HepG2 (cell line): ENCODE data around the gene OAF. TPM values are rescaled to one million over a fixed set of nuclear protein-coding genes. Genes with fewer than 3 reads are reported as not detected.

Experiments
- ISL2 ChIP-seq: sonication (generic); formaldehyde crosslinking; IDR thresholded peaks from 2 replicates; pipeline ENCODE4 v1.5.0; 2020; ENCODE audit warnings: missing genetic modification reagents
- MED1 ChIP-seq: sonication (generic); formaldehyde crosslinking; IDR thresholded peaks from 2 replicates; pipeline ENCODE4 v1.4.0; 2020; ENCODE audit warnings: missing genetic modification reagents
- MED13 ChIP-seq: sonication (generic); formaldehyde crosslinking; IDR thresholded peaks from 2 replicates; pipeline ENCODE4 v1.5.0; 2020; ENCODE audit warnings: missing genetic modification reagents
- MTA1 ChIP-seq: sonication (generic); formaldehyde crosslinking; IDR thresholded peaks from 2 replicates; pipeline ENCODE4 v1.4.0; 2020; ENCODE audit warnings: missing genetic modification reagents, mild to moderate bottlenecking, borderline replicate concordance
- POLR2G ChIP-seq: fragments of 200-400 bp; formaldehyde crosslinking; IDR thresholded peaks from 2 replicates; pipeline ENCODE4 v1.6.1; 2018; ENCODE audit warnings: mild to moderate bottlenecking, low read depth, low read length, moderate library complexity
- RCOR2 ChIP-seq: IDR thresholded peaks from 2 replicates; pipeline ENCODE4 v1.6.1; 2016; ENCODE audit warnings: missing biosample characterization, missing genetic modification reagents
- SIN3A ChIP-seq: IDR thresholded peaks from 2 replicates; pipeline ENCODE4 v1.6.1; 2011; ENCODE audit warnings: low read depth, mild to moderate bottlenecking, control low read depth, low read length, borderline replicate concordance
- TBX2 ChIP-seq: sonication (generic); formaldehyde crosslinking; IDR thresholded peaks from 2 replicates; pipeline ENCODE4 v1.5.0; 2020; ENCODE audit warnings: missing genetic modification reagents, mild to moderate bottlenecking, borderline replicate concordance
- THAP11 ChIP-seq: IDR thresholded peaks from 2 replicates; pipeline ENCODE4 v1.6.1; 2016; ENCODE audit warnings: missing biosample characterization, missing genetic modification reagents
- TSC22D2 ChIP-seq: sonication (generic); formaldehyde crosslinking; IDR thresholded peaks from 2 replicates; pipeline ENCODE4 v1.5.1; 2020; ENCODE audit warnings: missing genetic modification reagents, mild to moderate bottlenecking, borderline replicate concordance
- ZEB1 ChIP-seq: IDR thresholded peaks from 2 replicates; pipeline ENCODE4 v1.6.1; 2012; ENCODE audit warnings: mild to moderate bottlenecking, low read depth, inconsistent platforms; ENCODE audit not compliant: insufficient replicate concordance
- ZNF441 ChIP-seq: sonication (generic); formaldehyde crosslinking; IDR thresholded peaks from 2 replicates; pipeline ENCODE4 v1.7.0; 2021; ENCODE audit warnings: missing genetic modification reagents, borderline replicate concordance
- ZNF569 ChIP-seq: sonication (generic); formaldehyde crosslinking; IDR thresholded peaks from 2 replicates; pipeline ENCODE4 v1.5.0; 2020; ENCODE audit warnings: mild to moderate bottlenecking, missing genetic modification reagents, moderate library complexity, borderline replicate concordance
- ZNF614 ChIP-seq: IDR thresholded peaks from 2 replicates; pipeline ENCODE4 v1.6.1; 2018; ENCODE audit warnings: missing biosample characterization, missing genetic modification reagents, inconsistent platforms, borderline replicate concordance
- ZNF879 ChIP-seq: sonication (generic); formaldehyde crosslinking; IDR thresholded peaks from 2 replicates; pipeline ENCODE4 v1.8.1; 2023; ENCODE audit warnings: missing genetic modification reagents
- ZSCAN20 ChIP-seq: sonication (generic); formaldehyde crosslinking; IDR thresholded peaks from 2 replicates; pipeline ENCODE4 v1.4.0; 2020; ENCODE audit warnings: missing genetic modification reagents, mild to moderate bottlenecking, borderline replicate concordance
- polyA plus RNA-seq, 8 experiments: library from polyadenylated mRNA; depleted of rRNA in 3 of 8; stranded (reverse) in 7 of 8; unstranded in 1 of 8; fragments of >200 nt; fragmentation: Illumina TruSeq in 4 of 8; extraction: Trizol in 4 of 8; gene quantifications; 2 replicates each; pipeline versions ENCODE4 v1.2.1 to v1.2.3, GENCODE V29; 2011 to 2016; ENCODE audit warnings: low read depth in 4 of 8, missing spikeins in 1 of 8, mixed read lengths in 1 of 8; ENCODE audit not compliant: insufficient read depth in 1 of 8
- total RNA-seq, 5 experiments: library from RNA; depleted of rRNA; stranded (reverse); fragments of >200 nt; fragmentation: Illumina TruSeq; extraction: Trizol; gene quantifications; 2 replicates each; pipeline ENCODE4 v1.2.3, GENCODE V29; 2016; ENCODE audit warnings: low read depth in 1 of 5
- TF ChIP-seq, protein P1 (sequence below): sonication (generic); formaldehyde crosslinking; IDR thresholded peaks from 2 replicates; pipeline ENCODE4 v1.9.0; 2022; ENCODE audit warnings: low read depth, missing genetic modification reagents
- TF ChIP-seq, protein P2 (sequence below): sonication (generic); formaldehyde crosslinking; IDR thresholded peaks from 2 replicates; pipeline ENCODE4 v1.4.0; 2020; ENCODE audit warnings: missing genetic modification reagents, borderline replicate concordance
- TF ChIP-seq, protein P3 (sequence below): sonication (generic); formaldehyde crosslinking; IDR thresholded peaks from 2 replicates; pipeline ENCODE4 v1.4.0; 2020; ENCODE audit warnings: missing genetic modification reagents, mild to moderate bottlenecking, borderline replicate concordance
- TF ChIP-seq, protein P4 (sequence below): sonication (generic); formaldehyde crosslinking; IDR thresholded peaks from 2 replicates; pipeline ENCODE4 v1.4.0; 2020; ENCODE audit warnings: missing genetic modification reagents
- TF ChIP-seq, protein P5 (sequence below): sonication (generic); formaldehyde crosslinking; IDR thresholded peaks from 2 replicates; pipeline ENCODE4 v1.5.0; 2020; ENCODE audit warnings: mild to moderate bottlenecking, missing genetic modification reagents

OAF gene
- total and polyA plus RNA-seq, 2 of the 13 experiments (the other 11 are each of a cell fraction or from before 2014, with no cell fraction given): 63.7 to 94.6 TPM

DNA sequence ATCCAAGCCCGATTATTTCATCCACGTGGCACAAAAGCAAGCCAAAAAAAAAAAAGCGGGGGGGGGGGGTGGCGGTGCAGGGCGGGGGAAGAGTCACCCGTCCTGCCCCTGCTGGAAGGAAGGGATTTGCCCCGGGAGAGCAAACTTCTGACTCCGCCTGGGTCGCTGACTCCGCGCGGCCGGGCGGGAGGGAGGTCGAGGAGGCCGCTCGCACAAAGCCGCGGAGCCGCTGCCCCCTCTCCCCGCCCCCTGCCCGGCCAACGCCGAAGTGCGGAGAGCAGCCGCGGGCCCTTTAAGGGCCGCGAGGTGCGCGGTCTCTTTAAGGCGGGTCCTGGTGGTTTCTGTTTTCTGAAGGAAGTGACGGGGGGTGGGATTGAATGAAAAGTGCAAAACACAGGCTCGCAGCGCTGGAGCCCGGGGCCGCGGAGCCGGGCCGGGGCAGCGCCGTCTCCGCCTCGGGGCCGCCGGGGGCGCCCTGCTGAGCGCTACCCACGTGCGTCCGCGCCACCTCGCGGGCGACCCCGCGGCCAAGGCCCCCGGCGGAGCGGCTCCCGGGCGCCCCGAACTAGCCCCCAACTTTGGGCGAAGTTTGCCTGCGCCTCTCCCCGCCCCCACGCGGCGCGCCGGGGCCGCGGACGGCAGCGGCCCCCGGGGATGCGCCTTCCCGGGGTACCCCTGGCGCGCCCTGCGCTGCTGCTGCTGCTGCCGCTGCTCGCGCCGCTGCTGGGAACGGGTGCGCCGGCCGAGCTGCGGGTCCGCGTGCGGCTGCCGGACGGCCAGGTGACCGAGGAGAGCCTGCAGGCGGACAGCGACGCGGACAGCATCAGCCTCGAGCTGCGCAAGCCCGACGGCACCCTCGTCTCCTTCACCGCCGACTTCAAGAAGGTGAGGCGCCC, at the start of gene OAF (continued):
- TF ChIP-seq ZNF614 (CRISPR knock-in tag) (peak; percentile 24; the same call in 1 of the 2 replicates), ZNF441 (peak; percentile 96), TSC22D2 (CRISPR knock-in tag) (no peak), MED13 (CRISPR knock-in tag) (0 out of 2 replicates have a peak, but pooled peaks have one; percentile 64), ZEB1 (peak; percentile 48), ZNF569 (CRISPR knock-in tag) (no peak), THAP11 (CRISPR knock-in tag) (0 out of 2 replicates have a peak, but pooled peaks have one; percentile 25), ZNF879 (CRISPR knock-in tag) (no peak), MED1 (CRISPR knock-in tag) (peak; percentile 28; the same call in 1 of the 2 replicates), MTA1 (CRISPR knock-in tag) (no peak), RCOR2 (CRISPR knock-in tag) (0 out of 2 replicates have a peak, but pooled peaks have one; percentile 33), POLR2G (peak; percentile 75), TBX2 (CRISPR knock-in tag) (peak; percentile 60), SIN3A (0 out of 2 replicates have a peak, but pooled peaks have one; percentile 64), ISL2 (peak; percentile 30; the same call in 1 of the 2 replicates), ZSCAN20 (CRISPR knock-in tag) (peak; percentile 84; the same call in 1 of the 2 replicates)
- TF ChIP-seq, protein P1, sequence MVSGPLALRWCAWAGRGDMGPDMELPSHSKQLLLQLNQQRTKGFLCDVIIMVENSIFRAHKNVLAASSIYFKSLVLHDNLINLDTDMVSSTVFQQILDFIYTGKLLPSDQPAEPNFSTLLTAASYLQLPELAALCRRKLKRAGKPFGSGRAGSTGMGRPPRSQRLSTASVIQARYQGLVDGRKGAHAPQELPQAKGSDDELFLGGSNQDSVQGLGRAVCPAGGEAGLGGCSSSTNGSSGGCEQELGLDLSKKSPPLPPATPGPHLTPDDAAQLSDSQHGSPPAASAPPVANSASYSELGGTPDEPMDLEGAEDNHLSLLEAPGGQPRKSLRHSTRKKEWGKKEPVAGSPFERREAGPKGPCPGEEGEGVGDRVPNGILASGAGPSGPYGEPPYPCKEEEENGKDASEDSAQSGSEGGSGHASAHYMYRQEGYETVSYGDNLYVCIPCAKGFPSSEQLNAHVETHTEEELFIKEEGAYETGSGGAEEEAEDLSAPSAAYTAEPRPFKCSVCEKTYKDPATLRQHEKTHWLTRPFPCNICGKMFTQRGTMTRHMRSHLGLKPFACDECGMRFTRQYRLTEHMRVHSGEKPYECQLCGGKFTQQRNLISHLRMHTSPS (CRISPR knock-in tag): no peak
- TF ChIP-seq, protein P2, sequence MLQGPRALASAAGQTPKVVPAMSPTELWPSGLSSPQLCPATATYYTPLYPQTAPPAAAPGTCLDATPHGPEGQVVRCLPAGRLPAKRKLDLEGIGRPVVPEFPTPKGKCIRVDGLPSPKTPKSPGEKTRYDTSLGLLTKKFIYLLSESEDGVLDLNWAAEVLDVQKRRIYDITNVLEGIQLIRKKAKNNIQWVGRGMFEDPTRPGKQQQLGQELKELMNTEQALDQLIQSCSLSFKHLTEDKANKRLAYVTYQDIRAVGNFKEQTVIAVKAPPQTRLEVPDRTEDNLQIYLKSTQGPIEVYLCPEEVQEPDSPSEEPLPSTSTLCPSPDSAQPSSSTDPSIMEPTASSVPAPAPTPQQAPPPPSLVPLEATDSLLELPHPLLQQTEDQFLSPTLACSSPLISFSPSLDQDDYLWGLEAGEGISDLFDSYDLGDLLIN (CRISPR knock-in tag): no peak
- TF ChIP-seq, protein P3, sequence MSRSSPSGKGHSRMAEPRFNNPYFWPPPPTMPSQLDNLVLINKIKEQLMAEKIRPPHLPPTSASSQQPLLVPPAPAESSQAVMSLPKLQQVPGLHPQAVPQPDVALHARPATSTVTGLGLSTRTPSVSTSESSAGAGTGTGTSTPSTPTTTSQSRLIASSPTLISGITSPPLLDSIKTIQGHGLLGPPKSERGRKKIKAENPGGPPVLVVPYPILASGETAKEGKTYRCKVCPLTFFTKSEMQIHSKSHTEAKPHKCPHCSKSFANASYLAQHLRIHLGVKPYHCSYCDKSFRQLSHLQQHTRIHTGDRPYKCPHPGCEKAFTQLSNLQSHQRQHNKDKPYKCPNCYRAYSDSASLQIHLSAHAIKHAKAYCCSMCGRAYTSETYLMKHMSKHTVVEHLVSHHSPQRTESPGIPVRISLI: peak; percentile 44; the same call in 1 of the 2 replicates
- TF ChIP-seq, protein P4, sequence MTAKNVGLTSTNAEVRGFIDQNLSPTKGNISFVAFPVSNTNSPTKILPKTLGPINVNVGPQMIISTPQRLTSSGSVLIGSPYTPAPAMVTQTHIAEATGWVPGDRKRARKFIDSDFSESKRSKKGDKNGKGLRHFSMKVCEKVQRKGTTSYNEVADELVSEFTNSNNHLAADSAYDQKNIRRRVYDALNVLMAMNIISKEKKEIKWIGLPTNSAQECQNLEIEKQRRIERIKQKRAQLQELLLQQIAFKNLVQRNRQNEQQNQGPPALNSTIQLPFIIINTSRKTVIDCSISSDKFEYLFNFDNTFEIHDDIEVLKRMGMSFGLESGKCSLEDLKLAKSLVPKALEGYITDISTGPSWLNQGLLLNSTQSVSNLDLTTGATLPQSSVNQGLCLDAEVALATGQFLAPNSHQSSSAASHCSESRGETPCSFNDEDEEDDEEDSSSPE (CRISPR knock-in tag): peak; percentile 54; the same call in 1 of the 2 replicates
- TF ChIP-seq, protein P5, sequence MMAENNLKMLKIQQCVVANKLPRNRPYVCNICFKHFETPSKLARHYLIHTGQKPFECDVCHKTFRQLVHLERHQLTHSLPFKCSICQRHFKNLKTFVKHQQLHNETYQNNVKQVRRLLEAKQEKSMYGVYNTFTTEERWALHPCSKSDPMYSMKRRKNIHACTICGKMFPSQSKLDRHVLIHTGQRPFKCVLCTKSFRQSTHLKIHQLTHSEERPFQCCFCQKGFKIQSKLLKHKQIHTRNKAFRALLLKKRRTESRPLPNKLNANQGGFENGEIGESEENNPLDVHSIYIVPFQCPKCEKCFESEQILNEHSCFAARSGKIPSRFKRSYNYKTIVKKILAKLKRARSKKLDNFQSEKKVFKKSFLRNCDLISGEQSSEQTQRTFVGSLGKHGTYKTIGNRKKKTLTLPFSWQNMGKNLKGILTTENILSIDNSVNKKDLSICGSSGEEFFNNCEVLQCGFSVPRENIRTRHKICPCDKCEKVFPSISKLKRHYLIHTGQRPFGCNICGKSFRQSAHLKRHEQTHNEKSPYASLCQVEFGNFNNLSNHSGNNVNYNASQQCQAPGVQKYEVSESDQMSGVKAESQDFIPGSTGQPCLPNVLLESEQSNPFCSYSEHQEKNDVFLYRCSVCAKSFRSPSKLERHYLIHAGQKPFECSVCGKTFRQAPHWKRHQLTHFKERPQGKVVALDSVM (CRISPR knock-in tag): peak; percentile 91
